ENCODE results near the gene ARHGAP24. TPM values are rescaled to one million over a fixed set of nuclear protein-coding genes. Genes with fewer than 3 reads are reported as not detected.

ARHGAP24 gene
- total and polyA plus RNA-seq, 2 donors (not counting 1 experiment from before 2014, with no cell fraction given) = 48.4 to 141 TPM

- peaks cover 12% of the 10 kb centered on the region for H4K20me1 ChIP-seq (ENCODE audit: control insufficient read depth, insufficient read depth, low read length, poor library complexity, severe bottlenecking)
- ChIA-PET POLR2A (no interaction called here), CTCF (no interaction called here)
- Mint-ChIP-seq H3K4me1 (peaks cover 36% of the 10 kb centered on the region), H3K9me3 (ENCODE audit: insufficient read depth) (no peaks in the 10 kb centered on the region), H3K27ac (no peak overlapping the region), H3K4me3 (no peak overlapping the region), H3K27me3 (no peaks in the 10 kb centered on the region)
- no peaks in the 10 kb centered on the region for H3K9me3 ChIP-seq (ENCODE audit: control extremely low read depth in 1 of 3, control insufficient read depth in 2 of 3, insufficient read depth in 1 of 3, low read length in 2 of 3)
- no peak overlapping the region for H3K9ac ChIP-seq (ENCODE audit: low read length)
- DNase-seq (no peak), ATAC-seq (ENCODE audit: low read depth) (no peak)
- no peak overlapping the region for H2AFZ ChIP-seq (ENCODE audit: insufficient read depth, low read depth, low read length, poor library complexity, severe bottlenecking)
- H3K4me1 ChIP-seq (ENCODE audit: control insufficient read depth in 2 of 2, insufficient read depth in 2 of 2, low read length in 2 of 2) = peaks cover 14 to 20% of the 10 kb centered on the region in 2 donors
- no peak overlapping the region for H3K4me2 ChIP-seq (replicated peaks; ENCODE audit: low read depth, low read length, poor library complexity, severe bottlenecking)
- peaks cover 43% of the 10 kb centered on the region for H3K79me2 ChIP-seq (ENCODE audit: control insufficient read depth, insufficient read depth, low read length)
- intact Hi-C loops (cut with micrococcal nuclease) = loop anchor here (10.0 kb wide), 1 partner anchor 135 kb away; no protein-coding TSS in a partner anchor
- H3K27me3 ChIP-seq (replicated peaks in 1 of 4; ENCODE audit: control extremely low read depth in 1 of 4, control insufficient read depth in 3 of 4, insufficient read depth in 4 of 4, low read length in 3 of 4) = no peaks in the 10 kb centered on the region
- no peak for TF ChIP-seq CTCF (IDR thresholded peaks at IDR 0.05)
- TF ChIP-seq EZH2 (IDR thresholded peaks at IDR 0.05; ENCODE audit: borderline replicate concordance, insufficient read depth, low read depth, low read length, poor library complexity, severe bottlenecking) = no peak
- H3K4me3 ChIP-seq (ENCODE audit: control extremely low read depth in 1 of 5, extremely low read depth in 1 of 5, insufficient read depth in 1 of 5, low read depth in 2 of 5, low read length in 4 of 5) = no peak overlapping the region
- H3K36me3 ChIP-seq (replicated peaks in 1 of 2; ENCODE audit: control extremely low read depth in 1 of 2, control insufficient read depth in 1 of 2, extremely low read depth in 1 of 2, insufficient read depth in 2 of 2, low read length in 1 of 2) = no peaks in the 10 kb centered on the region
- peak overlapping the region in 1 of 2 donors; percentile 12 for H3K27ac ChIP-seq (ENCODE audit: low read length in 2 of 2)
- WGBS (ENCODE audit: insufficient coverage) = no CpG with 5 or more reads among the region's 2 CpGs
These were observed 354.5 kb downstream of the ARHGAP24 start for GRCh38 chr4:85829276-85830051.

- Mint-ChIP-seq H3K4me1 (peaks cover 20% of the 10 kb centered on the region), H3K27me3 (no peaks in the 10 kb centered on the region), H3K27ac (peak overlapping the region; percentile 4), H3K9me3 (ENCODE audit: insufficient read depth) (no peaks in the 10 kb centered on the region), H3K4me3 (no peak overlapping the region)
- Histone ChIP-seq H3K4me1 (ENCODE audit: control insufficient read depth in 2 of 2, insufficient read depth in 2 of 2, low read length in 2 of 2) (peaks cover 3 to 8% of the 10 kb centered on the region in 2 donors), H3K4me3 (ENCODE audit: control extremely low read depth in 1 of 5, extremely low read depth in 1 of 5, insufficient read depth in 1 of 5, low read depth in 2 of 5, low read length in 4 of 5) (no peak overlapping the region), H3K27me3 (replicated peaks in 1 of 4; ENCODE audit: control extremely low read depth in 1 of 4, control insufficient read depth in 3 of 4, insufficient read depth in 4 of 4, low read length in 3 of 4) (no peaks in the 10 kb centered on the region), H3K27ac (ENCODE audit: low read length in 2 of 2) (peak overlapping the region in 1 of 2 donors; percentile 34), H3K4me2 (replicated peaks; ENCODE audit: low read depth, low read length, poor library complexity, severe bottlenecking) (no peak overlapping the region), H2AFZ (ENCODE audit: insufficient read depth, low read depth, low read length, poor library complexity, severe bottlenecking) (no peak overlapping the region), H3K36me3 (replicated peaks in 1 of 2; ENCODE audit: control extremely low read depth in 1 of 2, control insufficient read depth in 1 of 2, extremely low read depth in 1 of 2, insufficient read depth in 2 of 2, low read length in 1 of 2) (peaks cover 0 to 3% of the 10 kb centered on the region in 2 experiments), H4K20me1 (ENCODE audit: control insufficient read depth, insufficient read depth, low read length, poor library complexity, severe bottlenecking) (peaks cover 9% of the 10 kb centered on the region), H3K79me2 (ENCODE audit: control insufficient read depth, insufficient read depth, low read length) (peaks cover 35% of the 10 kb centered on the region), H3K9ac (ENCODE audit: low read length) (no peak overlapping the region), H3K9me3 (ENCODE audit: control extremely low read depth in 1 of 3, control insufficient read depth in 2 of 3, insufficient read depth in 1 of 3, low read length in 2 of 3) (no peaks in the 10 kb centered on the region)
- CTCF ChIA-PET = no interaction called here
- WGBS (ENCODE audit: insufficient coverage) = no CpG with 5 or more reads among the region's 3 CpGs
- TF ChIP-seq CTCF (IDR thresholded peaks at IDR 0.05) = no peak
- TF ChIP-seq EZH2 (IDR thresholded peaks at IDR 0.05; ENCODE audit: borderline replicate concordance, insufficient read depth, low read depth, low read length, poor library complexity, severe bottlenecking) = no peak
- POLR2A ChIA-PET = no interaction called here
- intact Hi-C loops (cut with micrococcal nuclease) = no loop called here
- no peak for ATAC-seq (ENCODE audit: low read depth)
- peak; percentile 36 for DNase-seq
These were observed 356.7 kb downstream of the ARHGAP24 start for GRCh38 chr4:85831647-85832046.
